Pancreas (tissue), 10 donors: ENCODE measurements around the gene AKR1D1. TPM values are rescaled to one million over a fixed set of nuclear protein-coding genes. Genes with fewer than 3 reads are reported as not detected.
"Not testable (repeated sequence)": the region's sequence is repeated elsewhere in the genome, so short reads cannot be mapped to it uniquely, and the experiment has no call there.

Source experiments
- ATAC-seq, 4 donors: fragments of 200-7000 bp; cut with Tn5 transposase; one replicate each; pipeline versions ENCODE4 v1.8.0 to v1.9.1; 2020; ENCODE audit warnings: mild to moderate bottlenecking in 4 of 4, moderate library complexity in 4 of 4
- DNase-seq, 6 donors: peaks; one replicate each; pipeline ENCODE4 v3.0.0-alpha.2; 2020
- FAIRE-seq: peaks from 2 replicates; lab custom pipeline; 2012; peaks lifted over from hg19 to GRCh38; lab: Jason Lieb, UNC
- H3K27ac ChIP-seq, 4 donors: fragments of 200-600 bp; sonication (generic); 1 replicate in 3 of 4; 2 replicates in 1 of 4; pipeline versions ENCODE4 v1.5.0 to v1.8.0; 2020
- H3K27me3 ChIP-seq, 4 donors: fragments of 200-600 bp; one replicate each; pipeline ENCODE4 v1.8.0; 2021
- H3K36me3 ChIP-seq, 3 donors: fragments of 200-600 bp; sonication (generic) in 1 of 3; one replicate each; pipeline versions ENCODE4 v1.5.0 to v1.8.0; 2020 to 2021
- H3K4me1 ChIP-seq, 3 donors: fragments of 200-600 bp; one replicate each; pipeline ENCODE4 v1.8.0; 2021
- H3K4me3 ChIP-seq, 4 donors: fragments of 200-600 bp; sonication (generic) in 2 of 4; one replicate each; pipeline versions ENCODE4 v1.5.0 to v1.8.0; 2020 to 2021
- H3K9me3 ChIP-seq, 4 donors: fragments of 200-600 bp; one replicate each; pipeline ENCODE4 v1.8.0; 2021
- CTCF ChIP-seq, 4 donors: fragments of 200-600 bp; sonication (generic) in 3 of 4; IDR thresholded peaks; one replicate each; pipeline versions ENCODE4 v1.5.0 to v1.8.0; 2021; ENCODE audit warnings: antibody characterized with exemption in 4 of 4
- WGBS, 2 donors: extraction: QIAGEN DNeasy Blood & Tissue Kit; methylation state at CpG; one replicate each; pipeline ENCODE4 v1.1.7; 2013; 5-methylcytosine and 5-hydroxymethylcytosine counted together
- intact Hi-C, 3 donors: fragments of 100-400 bp; cut with DNase I; formaldehyde crosslinking; loops; one replicate each; pipeline versions ENCODE4 v1.11.1 to v1.14.2; 2022
- polyA plus RNA-seq, 2 donors: library from polyadenylated mRNA; stranded (reverse); fragments of 200-250 nt; gene quantifications; one replicate each; pipeline ENCODE4 v1.2.3, GENCODE V29; 2013
- total RNA-seq, 6 donors: library from RNA; stranded (reverse); fragmentation: NEBNext Ultra II Directional in 4 of 6; extraction: Animal tissue kit (Norgen Biotek cat#: 25700) in 4 of 6; gene quantifications; one replicate each; pipeline versions ENCODE4 v1.2.1 to v1.2.4, GENCODE V29; 2021 to 2023
- donor health status: healthy with polysubstance abuse.
- donor health status: DM: no; HTN: no; CAD: no; lungs with moderate emphysema.
- donor health status: DM: no; HTN: no; CAD: no.
- donor health status: control.
- donor health status: control.
- donor health status: Bipolar disorder and iron deficiency.
- donor health status: DM: yes; HTN: yes; CAD: no.
- donor health status: DM: no; HTN: no; CAD: no.
- donor health status: DM: no; HTN: no; CAD: no.
- donor health status: DM: yes; HTN: yes; CAD: no.

The AKR1D1 gene
- total and polyA plus RNA-seq, 8 donors = 0.02 to 0.28 TPM; not detected in 6

GRCh38 chr7:138047907-138048306 is 28.4 kb upstream of the AKR1D1 start:
- FAIRE-seq (no peak), ATAC-seq (no peak), DNase-seq (no peak)
- intact Hi-C loops = no loop called here
- H3K27ac ChIP-seq = no peak overlapping the region
- no peaks in the 10 kb centered on the region for H3K4me1 ChIP-seq
- H3K4me3 ChIP-seq = no peak overlapping the region
- no peaks in the 10 kb centered on the region for H3K9me3 ChIP-seq
- no peak for TF ChIP-seq CTCF (IDR thresholded peaks at IDR 0.05)
- no peaks in the 10 kb centered on the region for H3K36me3 ChIP-seq
- 92 to 93% methylated on average over 3 of the region's 3 CpGs for WGBS, 2 donors
- H3K27me3 ChIP-seq = no peaks in the 10 kb centered on the region

GRCh38 chr7:138049505-138050116 is 26.6 kb upstream of the AKR1D1 start:
- Histone ChIP-seq H3K4me1 (no peaks in the 10 kb centered on the region), H3K9me3 (no peaks in the 10 kb centered on the region), H3K27ac (no peak overlapping the region), H3K27me3 (no peaks in the 10 kb centered on the region), H3K4me3 (no peak overlapping the region), H3K36me3 (no peaks in the 10 kb centered on the region)
- FAIRE-seq (no peak), ATAC-seq (no peak), DNase-seq (no peak)
- TF ChIP-seq CTCF (IDR thresholded peaks at IDR 0.05) = no peak
- intact Hi-C loops = no loop called here
- WGBS, 2 donors = 88% methylated on average over 1 of the region's 1 CpG

GRCh38 chr7:138051712-138052247 is 24.5 kb upstream of the AKR1D1 start:
- not testable (repeated sequence) for FAIRE-seq

GRCh38 chr7:138052696-138053095 is 23.6 kb upstream of the AKR1D1 start:
- H3K9me3 ChIP-seq = no peaks in the 10 kb centered on the region
- H3K4me1 ChIP-seq = no peaks in the 10 kb centered on the region
- DNase-seq (no peak), ATAC-seq (no peak), FAIRE-seq (no peak)
- H3K27me3 ChIP-seq = no peaks in the 10 kb centered on the region
- 82 to 92% methylated on average over 3 of the region's 3 CpGs for WGBS, 2 donors
- H3K27ac ChIP-seq = no peak overlapping the region
- H3K4me3 ChIP-seq = no peak overlapping the region
- intact Hi-C loops = no loop called here
- no peak for TF ChIP-seq CTCF (IDR thresholded peaks at IDR 0.05)
- H3K36me3 ChIP-seq = no peaks in the 10 kb centered on the region

More at GRCh38 chr7:138051712-138052247, 24.5 kb upstream of the AKR1D1 start:
- H3K27me3 ChIP-seq, H3K4me3 ChIP-seq, H3K36me3 ChIP-seq, H3K4me1 ChIP-seq, intact Hi-C loops, H3K27ac ChIP-seq, DNase-seq, ATAC-seq, H3K9me3 ChIP-seq: not testable (repeated sequence)
- 76 to 84% methylated on average over 7 of the region's 7 CpGs for WGBS, 2 donors

- intact Hi-C loops, H3K4me3 ChIP-seq, FAIRE-seq, H3K27ac ChIP-seq, H3K27me3 ChIP-seq, ATAC-seq, H3K36me3 ChIP-seq, DNase-seq, H3K9me3 ChIP-seq, H3K4me1 ChIP-seq: not testable (repeated sequence)
- 89 to 92% methylated on average over 2 of the region's 4 CpGs for WGBS, 2 donors
Measured at GRCh38 chr7:138055698-138056097, 20.6 kb upstream of the AKR1D1 start.

GRCh38 chr7:138063400-138063799 is 12.9 kb upstream of the AKR1D1 start:
- TF ChIP-seq CTCF (IDR thresholded peaks at IDR 0.05) = no peak
- 13 to 18% methylated on average over 2 of the region's 2 CpGs for WGBS, 2 donors
- intact Hi-C loops = no loop called here
- FAIRE-seq (no peak), DNase-seq (no peak), ATAC-seq (no peak)
- Histone ChIP-seq H3K4me3 (no peak overlapping the region), H3K36me3 (no peaks in the 10 kb centered on the region), H3K9me3 (no peaks in the 10 kb centered on the region), H3K4me1 (peaks cover 0 to 10% (median 0%) of the 10 kb centered on the region in 3 donors), H3K27ac (no peak overlapping the region), H3K27me3 (peaks cover 0 to 7% (median 0%) of the 10 kb centered on the region in 4 donors)
